Measurements from ENCODE around the gene AIF1.
A peak's percentile ranks its signal among the peaks of the same experiment; 100 is the strongest.

Gene AIF1

DNA sequence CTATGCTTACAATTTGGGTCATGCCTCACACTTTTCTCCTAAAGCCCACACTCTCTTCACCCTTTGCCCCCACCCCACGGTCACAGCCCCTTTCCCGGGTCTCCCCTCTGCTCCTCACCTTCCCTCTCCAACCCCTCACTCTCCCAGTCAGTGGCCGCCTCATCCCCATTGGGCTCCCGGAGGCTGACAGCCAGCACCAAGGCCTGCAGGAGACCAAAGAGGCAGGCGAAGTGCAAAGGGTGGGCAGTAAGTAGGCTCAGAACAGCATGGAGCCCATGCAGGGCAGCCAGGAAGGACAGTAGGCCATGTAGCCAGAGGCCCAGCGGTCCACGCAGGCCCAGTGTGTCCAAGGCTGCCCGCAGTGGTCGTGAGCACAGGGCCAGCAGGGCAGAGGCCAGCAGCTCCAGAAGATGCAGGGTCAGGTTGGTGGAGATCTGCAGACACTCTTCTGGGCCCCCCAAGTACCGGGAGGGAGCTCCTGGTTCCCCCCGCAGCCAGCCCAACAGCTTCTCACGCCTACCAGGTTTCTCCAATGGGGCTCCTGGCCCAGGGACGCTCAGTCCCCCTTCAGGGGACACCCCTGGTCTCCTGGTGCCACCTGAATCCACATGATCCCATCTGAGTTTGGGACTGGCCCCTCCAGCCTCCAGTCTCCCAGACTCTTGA is 44.1 kb downstream of the AIF1 start:
- TF ChIP-seq EZH2 (optimal IDR thresholded peaks at IDR 0.05; ENCODE audit: low read depth, low read length), result no peak
- TF ChIP-seq, protein P1, sequence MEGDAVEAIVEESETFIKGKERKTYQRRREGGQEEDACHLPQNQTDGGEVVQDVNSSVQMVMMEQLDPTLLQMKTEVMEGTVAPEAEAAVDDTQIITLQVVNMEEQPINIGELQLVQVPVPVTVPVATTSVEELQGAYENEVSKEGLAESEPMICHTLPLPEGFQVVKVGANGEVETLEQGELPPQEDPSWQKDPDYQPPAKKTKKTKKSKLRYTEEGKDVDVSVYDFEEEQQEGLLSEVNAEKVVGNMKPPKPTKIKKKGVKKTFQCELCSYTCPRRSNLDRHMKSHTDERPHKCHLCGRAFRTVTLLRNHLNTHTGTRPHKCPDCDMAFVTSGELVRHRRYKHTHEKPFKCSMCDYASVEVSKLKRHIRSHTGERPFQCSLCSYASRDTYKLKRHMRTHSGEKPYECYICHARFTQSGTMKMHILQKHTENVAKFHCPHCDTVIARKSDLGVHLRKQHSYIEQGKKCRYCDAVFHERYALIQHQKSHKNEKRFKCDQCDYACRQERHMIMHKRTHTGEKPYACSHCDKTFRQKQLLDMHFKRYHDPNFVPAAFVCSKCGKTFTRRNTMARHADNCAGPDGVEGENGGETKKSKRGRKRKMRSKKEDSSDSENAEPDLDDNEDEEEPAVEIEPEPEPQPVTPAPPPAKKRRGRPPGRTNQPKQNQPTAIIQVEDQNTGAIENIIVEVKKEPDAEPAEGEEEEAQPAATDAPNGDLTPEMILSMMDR (IDR thresholded peaks at IDR 0.05; ENCODE audit: low read length), result no peak
- TF ChIP-seq EZH2phosphoT487 (IDR thresholded peaks at IDR 0.05; ENCODE audit: low read length), result no peak
- Histone ChIP-seq H3K9me3 (replicated peaks; ENCODE audit: insufficient read depth, low read length) (no peaks in the 10 kb centered on the region), H3K27ac (ENCODE audit: low read length) (no peak overlapping the region), H4K20me1 (ENCODE audit: insufficient read depth, low read length) (no peaks in the 10 kb centered on the region), H3K79me2 (ENCODE audit: low read length) (peaks cover 49% of the 10 kb centered on the region), H2AFZ (ENCODE audit: low read length) (no peak overlapping the region), H3F3A (ENCODE audit: insufficient read depth, low read length) (peaks cover 14% of the 10 kb centered on the region), H3K27me3 (replicated peaks; ENCODE audit: insufficient read depth, low read length) (no peaks in the 10 kb centered on the region), H3K9me2 (replicated peaks; ENCODE audit: insufficient read depth, low read length) (no peaks in the 10 kb centered on the region), H3K4me3 (ENCODE audit: low read length) (peak overlapping the region; percentile 87; the same call in 1 of the 2 replicates), H3K4me1 (ENCODE audit: low read length) (peaks cover 35% of the 10 kb centered on the region), H3K4me2 (ENCODE audit: low read depth, low read length) (peak overlapping the region; percentile 94), H3K36me3 (replicated peaks; ENCODE audit: insufficient read depth, low read length) (no peaks in the 10 kb centered on the region), H3K9ac (ENCODE audit: low read length) (peak overlapping the region; percentile 78; the same call in 1 of the 2 replicates)
- DNase-seq, result no peak

DNA sequence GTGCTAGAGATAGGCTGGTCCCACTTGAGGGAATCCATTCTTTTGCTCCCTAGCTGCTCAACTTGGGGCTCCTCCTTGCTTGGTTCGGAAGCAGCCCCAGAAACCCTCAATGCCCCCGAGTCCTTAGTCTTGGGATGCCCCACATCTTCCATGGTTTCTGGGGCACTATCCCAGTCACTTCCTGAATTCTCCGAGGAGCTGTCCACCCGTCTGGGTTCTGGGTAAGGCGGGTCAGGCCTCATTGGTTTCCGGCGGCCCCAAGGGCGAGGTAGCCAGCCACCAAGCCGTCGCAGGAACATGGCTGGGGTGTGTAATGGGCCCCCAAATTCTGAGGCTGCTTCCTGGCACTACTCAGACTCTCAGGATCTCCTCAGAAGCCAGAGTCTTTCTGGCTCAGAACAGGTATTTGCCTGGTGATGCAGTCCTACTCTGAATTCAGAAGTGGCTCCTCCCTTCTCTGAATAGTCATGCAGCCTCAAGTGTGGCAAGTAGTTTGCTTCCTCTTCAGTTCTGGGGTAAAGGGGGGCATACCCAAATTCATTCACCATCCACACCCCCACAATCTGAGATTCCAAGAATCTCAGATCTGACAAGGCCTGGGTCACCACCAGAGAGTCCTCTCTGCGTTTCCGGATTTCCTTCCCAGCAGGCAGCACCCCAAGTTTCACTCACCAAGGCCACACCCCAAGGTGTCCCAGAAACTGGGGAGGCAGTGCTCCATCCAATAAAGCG is 44.8 kb downstream of the AIF1 start:
- Histone ChIP-seq H4K20me1 (ENCODE audit: insufficient read depth, low read length) (no peaks in the 10 kb centered on the region), H3K9me3 (replicated peaks; ENCODE audit: insufficient read depth, low read length) (no peaks in the 10 kb centered on the region), H2AFZ (ENCODE audit: low read length) (peak overlapping the region; percentile 18), H3K79me2 (ENCODE audit: low read length) (peaks cover 56% of the 10 kb centered on the region), H3K9ac (ENCODE audit: low read length) (peak overlapping the region; percentile 78), H3K4me1 (ENCODE audit: low read length) (peaks cover 36% of the 10 kb centered on the region), H3F3A (ENCODE audit: insufficient read depth, low read length) (peaks cover 14% of the 10 kb centered on the region), H3K4me2 (ENCODE audit: low read depth, low read length) (peak overlapping the region; percentile 94), H3K4me3 (ENCODE audit: low read length) (peak overlapping the region; percentile 87), H3K27me3 (replicated peaks; ENCODE audit: insufficient read depth, low read length) (no peaks in the 10 kb centered on the region), H3K27ac (ENCODE audit: low read length) (peak overlapping the region; percentile 54; the same call in 1 of the 2 replicates), H3K36me3 (replicated peaks; ENCODE audit: insufficient read depth, low read length) (no peaks in the 10 kb centered on the region), H3K9me2 (replicated peaks; ENCODE audit: insufficient read depth, low read length) (no peaks in the 10 kb centered on the region)
- TF ChIP-seq EZH2phosphoT487 (IDR thresholded peaks at IDR 0.05; ENCODE audit: low read length) (no peak), EZH2 (optimal IDR thresholded peaks at IDR 0.05; ENCODE audit: low read depth, low read length) (no peak)
- TF ChIP-seq, protein P1 (IDR thresholded peaks at IDR 0.05; ENCODE audit: low read length), result no peak
- peak; percentile 12 for DNase-seq

- TF ChIP-seq EZH2 (optimal IDR thresholded peaks at IDR 0.05; ENCODE audit: low read depth, low read length), result no peak
- TF ChIP-seq EZH2phosphoT487 (IDR thresholded peaks at IDR 0.05; ENCODE audit: low read length), result no peak
- TF ChIP-seq, protein P1 (IDR thresholded peaks at IDR 0.05; ENCODE audit: low read length), result no peak
- Histone ChIP-seq H3F3A (ENCODE audit: insufficient read depth, low read length) (peaks cover 19% of the 10 kb centered on the region), H3K9me2 (replicated peaks; ENCODE audit: insufficient read depth, low read length) (no peaks in the 10 kb centered on the region), H3K9me3 (replicated peaks; ENCODE audit: insufficient read depth, low read length) (no peaks in the 10 kb centered on the region), H3K79me2 (ENCODE audit: low read length) (peaks cover 58% of the 10 kb centered on the region), H2AFZ (ENCODE audit: low read length) (peak within 1 kb of the TSS; percentile 18), H3K27ac (ENCODE audit: low read length) (peak within 1 kb of the TSS; percentile 54; the same call in 1 of the 2 replicates), H3K27me3 (replicated peaks; ENCODE audit: insufficient read depth, low read length) (no peaks in the 10 kb centered on the region), H3K4me2 (ENCODE audit: low read depth, low read length) (peak within 1 kb of the TSS; percentile 94), H4K20me1 (ENCODE audit: insufficient read depth, low read length) (no peaks in the 10 kb centered on the region), H3K9ac (ENCODE audit: low read length) (peak within 1 kb of the TSS; percentile 78), H3K4me1 (ENCODE audit: low read length) (peaks cover 36% of the 10 kb centered on the region), H3K4me3 (ENCODE audit: low read length) (peak within 1 kb of the TSS; percentile 87), H3K36me3 (replicated peaks; ENCODE audit: insufficient read depth, low read length) (no peaks in the 10 kb centered on the region)
- peak; percentile 80 for DNase-seq
Measured at GRCh38 chr6:31660381-31661261, 45.6 kb downstream of the AIF1 start, which contains the start of gene C6orf47. TSS of gene C6orf47 (minus strand) at chr6:31660778. CDS start at chr6:31659947, 831 bp downstream.

Measured in MM.1S (cell line).